MCF 10A (cell line): ENCODE results near the gene GLTP. TPM values are rescaled to one million over a fixed set of nuclear protein-coding genes. Genes with fewer than 3 reads are reported as not detected.

Experiments
- BruUV-seq: library from RNA; stranded (reverse); fragments of 400-500 nt; replicated peaks from 2 replicates; lab custom pipeline; 2021; lab: Mats Ljungman, UMichigan
- CTCF ChIA-PET: fragments of 300-600 bp; sonication (Branson Sonifier 250); formaldehyde crosslinking; extraction: SDS; loops from one replicate; lab custom pipeline; 2021; ENCODE audit warnings: antibody characterized with exemption, inconsistent platforms; lab: Yijun Ruan, JAX
- POLR2A ChIA-PET: fragments of 300-600, 350-650 bp; sonication (Branson Sonifier 250); formaldehyde crosslinking; extraction: SDS; loops from one replicate; lab custom pipeline; 2020; ENCODE audit warnings: antibody characterized with exemption, inconsistent platforms; lab: Yijun Ruan, JAX
- DNase-seq: peaks from one replicate; pipeline ENCODE4 v3.0.0-alpha.2; 2018; ENCODE audit not compliant: unreplicated experiment
- H3K27ac Mint-ChIP-seq: one replicate; pipeline ENCODE4 v1.8.0; 2022; ENCODE audit warnings: mild to moderate bottlenecking, low read depth, mixed read lengths; ENCODE audit not compliant: unreplicated experiment
- H3K27me3 Mint-ChIP-seq: one replicate; pipeline ENCODE4 v1.8.0; 2022; ENCODE audit warnings: mixed read lengths; ENCODE audit not compliant: insufficient read depth, unreplicated experiment
- H3K36me3 Mint-ChIP-seq: one replicate; pipeline ENCODE4 v1.8.0; 2022; ENCODE audit warnings: mild to moderate bottlenecking, moderate library complexity, mixed read lengths; ENCODE audit not compliant: insufficient read depth, unreplicated experiment
- H3K4me1 Mint-ChIP-seq: one replicate; pipeline ENCODE4 v1.8.0; 2022; ENCODE audit warnings: mixed read lengths; ENCODE audit not compliant: insufficient read depth, unreplicated experiment
- H3K4me3 Mint-ChIP-seq: one replicate; pipeline ENCODE4 v1.8.0; 2022; ENCODE audit warnings: mild to moderate bottlenecking, moderate library complexity, mixed read lengths; ENCODE audit not compliant: unreplicated experiment
- H3K9me3 Mint-ChIP-seq: one replicate; pipeline ENCODE4 v1.8.0; 2022; ENCODE audit warnings: mixed read lengths; ENCODE audit not compliant: unreplicated experiment
- intact Hi-C: fragments of 100-400 bp; cut with micrococcal nuclease; formaldehyde crosslinking; loops from 2 replicates; pipeline ENCODE4 v1.14.1; 2022
- total RNA-seq: library from RNA; stranded (reverse); gene quantifications from 2 replicates; pipeline ENCODE4 v1.2.3, GENCODE V29; 2022
- TF ChIP-seq, protein P1 (sequence below): fragments of 200-600 bp; IDR thresholded peaks from one replicate; pipeline ENCODE4 v1.8.0; 2022; ENCODE audit warnings: antibody characterized with exemption, mild to moderate bottlenecking; ENCODE audit not compliant: unreplicated experiment

GLTP gene
- total RNA-seq, 1 experiment from 2014 or later: 37.2 TPM

DNA sequence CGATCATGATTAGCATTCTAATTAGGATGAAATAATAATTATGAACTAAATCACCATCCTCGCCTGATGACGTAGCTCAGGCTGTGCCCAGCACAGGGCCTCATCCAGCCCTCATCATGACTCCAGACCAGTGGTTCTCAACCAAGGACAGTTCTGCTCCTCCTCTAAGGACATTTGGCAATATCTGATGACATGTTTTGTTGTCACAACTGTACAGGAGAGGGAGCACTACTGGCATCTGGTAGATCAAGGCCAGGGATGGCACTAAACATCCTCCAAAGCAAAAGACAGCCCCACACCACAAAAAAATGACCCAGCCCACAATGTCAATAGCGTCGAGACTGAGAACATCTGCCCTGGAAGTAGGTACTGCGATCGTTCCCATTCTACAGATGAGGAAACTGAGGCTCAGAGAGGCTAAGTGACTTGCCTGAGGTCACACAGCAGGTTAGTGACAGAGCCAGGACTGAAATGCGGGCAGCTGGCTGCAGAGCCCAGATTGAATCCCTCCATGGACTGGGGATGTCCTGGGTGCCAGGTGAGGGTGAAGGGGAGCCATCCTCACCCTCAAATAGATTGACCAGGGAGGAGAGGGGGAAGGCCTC is 62.6 kb downstream of the GLTP start:
- Mint-ChIP-seq H3K9me3 (no peaks in the 10 kb centered on the region), H3K36me3 (no peaks in the 10 kb centered on the region), H3K27me3 (no peaks in the 10 kb centered on the region), H3K4me1 (peaks cover 35% of the 10 kb centered on the region), H3K4me3 (no peak overlapping the region), H3K27ac (no peak overlapping the region)
- intact Hi-C loops: no loop called here
- TF ChIP-seq, protein P1, sequence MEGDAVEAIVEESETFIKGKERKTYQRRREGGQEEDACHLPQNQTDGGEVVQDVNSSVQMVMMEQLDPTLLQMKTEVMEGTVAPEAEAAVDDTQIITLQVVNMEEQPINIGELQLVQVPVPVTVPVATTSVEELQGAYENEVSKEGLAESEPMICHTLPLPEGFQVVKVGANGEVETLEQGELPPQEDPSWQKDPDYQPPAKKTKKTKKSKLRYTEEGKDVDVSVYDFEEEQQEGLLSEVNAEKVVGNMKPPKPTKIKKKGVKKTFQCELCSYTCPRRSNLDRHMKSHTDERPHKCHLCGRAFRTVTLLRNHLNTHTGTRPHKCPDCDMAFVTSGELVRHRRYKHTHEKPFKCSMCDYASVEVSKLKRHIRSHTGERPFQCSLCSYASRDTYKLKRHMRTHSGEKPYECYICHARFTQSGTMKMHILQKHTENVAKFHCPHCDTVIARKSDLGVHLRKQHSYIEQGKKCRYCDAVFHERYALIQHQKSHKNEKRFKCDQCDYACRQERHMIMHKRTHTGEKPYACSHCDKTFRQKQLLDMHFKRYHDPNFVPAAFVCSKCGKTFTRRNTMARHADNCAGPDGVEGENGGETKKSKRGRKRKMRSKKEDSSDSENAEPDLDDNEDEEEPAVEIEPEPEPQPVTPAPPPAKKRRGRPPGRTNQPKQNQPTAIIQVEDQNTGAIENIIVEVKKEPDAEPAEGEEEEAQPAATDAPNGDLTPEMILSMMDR: no peak
- BruUV-seq: no TSS peak
- CTCF ChIA-PET: interaction anchor here (0.7 to 5.3 kb wide), 5 partner anchors 12 to 27 kb away, joined by 3 to 39 read pairs (median 3); no protein-coding TSS in a partner anchor
- DNase-seq: no peak
- POLR2A ChIA-PET: interaction anchor here (1.4 to 4.6 kb wide), 3 partner anchors 19 to 83 kb away, joined by 4 to 47 read pairs (median 10); partner anchors contain the start of gene TCHP

DNA sequence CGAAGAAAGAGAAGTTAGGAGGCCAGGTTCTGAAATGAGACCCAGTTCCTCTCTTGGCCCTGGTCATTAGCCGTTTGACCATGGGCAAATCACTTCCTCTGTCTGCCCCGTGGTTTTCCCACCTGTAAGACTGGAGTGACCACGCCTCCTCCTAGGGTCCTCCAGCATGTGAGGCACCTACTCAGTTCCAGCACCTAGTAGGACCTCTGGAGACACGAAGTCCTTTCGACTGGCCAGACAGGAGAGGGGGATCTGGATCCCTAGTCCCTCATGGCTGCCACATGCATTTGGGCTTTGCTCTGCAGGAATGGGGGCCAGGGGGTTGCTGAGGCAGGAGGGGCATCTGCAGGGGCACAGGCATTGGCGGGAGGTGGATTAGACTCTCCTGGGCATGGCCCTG is 63.5 kb downstream of the GLTP start:
- no peak for DNase-seq
- BruUV-seq: no TSS peak
- POLR2A ChIA-PET: no interaction called here
- H3K4me1 Mint-ChIP-seq: peaks cover 27% of the 10 kb centered on the region
- H3K36me3 Mint-ChIP-seq: no peaks in the 10 kb centered on the region
- no peaks in the 10 kb centered on the region for H3K9me3 Mint-ChIP-seq
- H3K4me3 Mint-ChIP-seq: no peak overlapping the region
- intact Hi-C loops: no loop called here
- H3K27ac Mint-ChIP-seq: no peak overlapping the region
- no peaks in the 10 kb centered on the region for H3K27me3 Mint-ChIP-seq
- CTCF ChIA-PET: interaction anchor here (0.7 to 5.3 kb wide), 2 partner anchors 12 to 28 kb away, joined by 3 to 39 read pairs; no protein-coding TSS in a partner anchor
- TF ChIP-seq, protein P1: no peak

DNA sequence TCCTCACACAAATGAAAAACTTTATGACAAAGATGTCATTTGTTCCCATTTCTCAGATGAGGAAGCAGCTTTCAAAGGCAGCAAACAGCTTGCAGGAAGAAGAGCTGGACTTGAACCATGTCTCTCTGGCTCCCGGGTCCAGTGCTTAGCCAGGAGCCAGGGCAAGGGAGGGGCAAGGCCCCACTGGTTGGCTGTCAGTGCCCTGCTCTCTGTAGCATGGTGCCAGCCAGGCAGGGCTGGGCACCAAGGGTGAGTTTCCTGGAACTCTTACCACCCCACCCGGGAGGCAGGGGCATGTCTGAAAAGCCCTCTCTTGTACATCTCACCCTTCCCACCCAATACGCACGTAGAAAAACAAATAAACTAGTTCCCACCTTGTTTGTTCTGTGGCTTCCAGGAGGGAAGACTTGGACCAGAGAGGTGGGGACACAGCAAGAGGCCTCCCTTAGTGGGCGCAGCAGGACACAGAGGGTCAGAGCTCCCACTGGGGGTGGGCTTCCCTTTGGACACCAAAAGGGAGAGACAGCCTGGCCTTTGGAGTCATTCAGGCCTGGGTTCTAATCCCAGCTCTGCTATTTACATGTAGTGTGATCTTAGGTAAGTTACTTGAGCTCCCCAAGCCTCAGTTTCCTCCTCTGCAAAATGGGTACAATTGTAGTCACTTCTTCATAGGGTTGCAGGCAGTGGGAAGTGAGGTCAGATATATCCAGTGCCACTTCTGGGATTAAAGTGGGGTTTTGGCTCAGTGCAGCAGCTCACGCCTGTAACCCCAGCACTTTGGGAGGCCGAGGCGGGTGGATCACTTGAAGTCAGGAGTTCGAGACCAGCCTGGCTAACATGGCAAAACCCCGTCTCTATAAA is 64.4 kb downstream of the GLTP start:
- intact Hi-C loops: no loop called here
- BruUV-seq: no TSS peak
- Mint-ChIP-seq H3K27ac (no peak overlapping the region), H3K9me3 (no peaks in the 10 kb centered on the region), H3K4me1 (peaks cover 18% of the 10 kb centered on the region), H3K36me3 (no peaks in the 10 kb centered on the region), H3K4me3 (no peak overlapping the region), H3K27me3 (no peaks in the 10 kb centered on the region)
- CTCF ChIA-PET: interaction anchor here (0.6 to 5.3 kb wide), 3 partner anchors 11 to 179 kb away, joined by 4 to 39 read pairs (median 22); no protein-coding TSS in a partner anchor
- DNase-seq: no peak
- POLR2A ChIA-PET: interaction anchor here (1.2 kb wide), 1 partner anchor 11 kb away, joined by 3 read pairs; no protein-coding TSS in a partner anchor
- TF ChIP-seq, protein P1: no peak

DNA sequence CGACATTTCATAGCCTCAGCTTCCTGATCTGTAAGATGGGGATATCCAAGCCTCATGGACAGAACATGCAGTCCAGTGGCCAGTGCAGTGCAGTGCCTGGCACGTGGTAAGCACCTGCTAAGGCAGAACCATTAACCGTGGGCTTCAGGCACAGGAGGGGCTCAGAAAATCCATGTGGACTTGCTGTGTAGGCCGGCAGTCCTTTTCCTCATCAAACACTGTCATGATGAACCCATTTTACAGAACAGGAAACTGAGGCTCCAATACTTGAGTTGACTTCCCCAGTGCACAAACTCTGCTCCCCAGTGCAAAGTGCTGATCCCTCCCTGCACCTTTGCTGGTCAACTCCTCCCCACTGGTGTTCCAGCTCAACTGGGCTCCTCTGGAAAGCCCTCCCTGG is 65.1 kb downstream of the GLTP start:
- ChIA-PET CTCF (interaction anchor here (1.0 to 5.3 kb wide), 3 partner anchors 10 to 113 kb away, joined by 3 to 39 read pairs (median 22); no protein-coding TSS in a partner anchor), POLR2A (interaction anchor here (1.2 kb wide), 1 partner anchor 10 kb away, joined by 3 read pairs; no protein-coding TSS in a partner anchor)
- H3K27ac Mint-ChIP-seq: no peak overlapping the region
- DNase-seq: no peak
- no peak overlapping the region for H3K4me3 Mint-ChIP-seq
- intact Hi-C loops: no loop called here
- H3K9me3 Mint-ChIP-seq: no peaks in the 10 kb centered on the region
- TF ChIP-seq, protein P1: no peak
- no TSS peak for BruUV-seq
- H3K4me1 Mint-ChIP-seq: peaks cover 17% of the 10 kb centered on the region
- no peaks in the 10 kb centered on the region for H3K36me3 Mint-ChIP-seq
- no peaks in the 10 kb centered on the region for H3K27me3 Mint-ChIP-seq
